K562 (cell line): ENCODE data around the gene TEAD4. TPM values are rescaled to one million over a fixed set of nuclear protein-coding genes. Genes with fewer than 3 reads are reported as not detected.
A peak's percentile ranks its signal among the peaks of the same experiment; 100 is the strongest.

Experiments used
- DPF2 ChIP-seq: fragments of 450-650 bp; IDR thresholded peaks from 2 replicates; pipeline ENCODE4 v1.6.1; 2016
- FOSL1 ChIP-seq: fragments of 200-800 bp; sonication (Bioruptor generic); conservative IDR thresholded peaks from 2 replicates; pipeline ENCODE4 v1.6.1; 2016; ENCODE audit warnings: missing genetic modification characterization, missing compliant biosample characterization
- KAT2B ChIP-seq: IDR thresholded peaks from one replicate; pipeline ENCODE4 v1.6.1; 2012; ENCODE audit warnings: low read depth, mild to moderate bottlenecking, control low read depth, inconsistent platforms, low read length, moderate library complexity
- MAFF ChIP-seq: IDR thresholded peaks from 2 replicates; pipeline ENCODE4 v1.6.1; 2012; ENCODE audit warnings: low read length, improper control_type of control experiment
- MYC ChIP-seq, 2 experiments: fragments of 250-450 bp in 1 of 2; sonication (Bioruptor Pico) in 1 of 2; IDR thresholded peaks; 2 replicates each; pipeline versions ENCODE4 v1.5.1 to v1.6.1; 2012 to 2021; ENCODE audit warnings: low read depth in 2 of 2, borderline replicate concordance in 1 of 2, improper control_type of control experiment in 1 of 2, low read length in 1 of 2, mild to moderate bottlenecking in 1 of 2, moderate library complexity in 1 of 2
- NCOA1 ChIP-seq: fragments of 450-650 bp; IDR thresholded peaks from 2 replicates; pipeline ENCODE4 v1.6.1; 2016; ENCODE audit warnings: low read depth
- NFXL1 ChIP-seq: fragments of 450-650 bp; formaldehyde crosslinking; IDR thresholded peaks from 2 replicates; pipeline ENCODE4 v1.4.0; 2021; ENCODE audit warnings: mild to moderate bottlenecking
- RREB1 ChIP-seq: fragments of 250-450 bp; sonication (Bioruptor Pico); IDR thresholded peaks from 2 replicates; pipeline ENCODE4 v1.4.0; 2020
- SRSF1 ChIP-seq: fragments of 200-400 bp; formaldehyde crosslinking; IDR thresholded peaks from 2 replicates; pipeline ENCODE4 v1.6.1; 2017; ENCODE audit warnings: mild to moderate bottlenecking, low read depth, low read length, moderate library complexity
- TCF15 ChIP-seq: fragments of 250-450 bp; sonication (Bioruptor Pico); IDR thresholded peaks from 2 replicates; pipeline ENCODE4 v1.8.0; 2022; ENCODE audit warnings: moderate library complexity, mild to moderate bottlenecking, inconsistent platforms
- ZNF253 ChIP-seq: fragments of 250-450 bp; sonication (Bioruptor Pico); conservative IDR thresholded peaks from 2 replicates; pipeline ENCODE4 v1.6.1; 2021; ENCODE audit warnings: mild to moderate bottlenecking
- ZNF639 ChIP-seq, 2 experiments: fragments of 200-800 bp in 1 of 2; sonication (Bioruptor generic) in 1 of 2; sonication (generic) in 1 of 2; formaldehyde crosslinking in 1 of 2; IDR thresholded peaks in 1 of 2; conservative IDR thresholded peaks in 1 of 2; 2 replicates each; pipeline versions ENCODE4 v1.5.0 to v1.6.1; 2016 to 2020; ENCODE audit warnings: missing compliant biosample characterization in 1 of 2, missing genetic modification characterization in 1 of 2, missing genetic modification reagents in 1 of 2
- ZNF766 ChIP-seq: fragments of 200-800 bp; sonication (Bioruptor generic); conservative IDR thresholded peaks from 2 replicates; pipeline ENCODE4 v1.6.1; 2016; ENCODE audit warnings: missing genetic modification characterization, missing compliant biosample characterization
- polyA plus RNA-seq, 8 experiments: library from polyadenylated mRNA; depleted of rRNA in 4 of 8; stranded (reverse) in 5 of 8; unstranded in 3 of 8; fragments of >200 nt; fragmentation: Nextera tagmentation in 2 of 8; fragmentation: Illumina TruSeq in 1 of 8; extraction: Ambion mirVana in 2 of 8; extraction: Trizol in 1 of 8; gene quantifications; 2 replicates each; pipeline versions ENCODE4 v1.2.1 to v1.2.3, GENCODE V29; 2011 to 2014; ENCODE audit warnings: inconsistent platforms in 1 of 8, missing spikeins in 1 of 8
- total RNA-seq, 7 experiments: library from RNA; depleted of rRNA in 6 of 7; stranded (reverse); fragments of >200 nt in 6 of 7; fragmentation: Illumina TruSeq in 2 of 7; extraction: Trizol in 2 of 7; gene quantifications; 2 replicates each; pipeline versions ENCODE4 v1.2.1 to v1.2.3, GENCODE V29; 2011 to 2021; ENCODE audit warnings: low replicate concordance in 1 of 7

TEAD4 gene
- total and polyA plus RNA-seq, 9 of the 15 experiments (the other 6 are each of a cell fraction or from before 2014, with no cell fraction given): 0.82 to 40.0 (median 17.0) TPM

GRCh38 chr12:2959505-2960389 is 550 bp downstream of the TEAD4 start (continued):
- no peak for TF ChIP-seq RREB1 (CRISPR knock-in tag)
- peak; percentile 51 for TF ChIP-seq MYC (IDR thresholded peaks at IDR 0.05; ENCODE audit: low read depth, low read length)
- no peak for TF ChIP-seq MYC (CRISPR knock-in tag; IDR thresholded peaks at IDR 0.05; ENCODE audit: borderline replicate concordance, low read depth)
- no peak for TF ChIP-seq TCF15 (CRISPR knock-in tag)
- TF ChIP-seq MAFF: no peak
- TF ChIP-seq NCOA1: no peak
- TF ChIP-seq ZNF253 (CRISPR knock-in tag): no peak
- no peak for TF ChIP-seq KAT2B
- no peak for TF ChIP-seq FOSL1
- TF ChIP-seq SRSF1: no peak
- TF ChIP-seq DPF2: no peak
- no peak for TF ChIP-seq ZNF766 (CRISPR knock-in tag)
- TF ChIP-seq ZNF639 (CRISPR knock-in tag; conservative IDR thresholded peaks at IDR 0.05 in 1 of 2, IDR thresholded peaks at IDR 0.05 in 1 of 2): no peak
- TF ChIP-seq NFXL1: no peak
